NAMALWA (cell line): ENCODE data around the gene ATXN1.
"Not testable (repeated sequence)": the region's sequence is repeated elsewhere in the genome, so short reads cannot be mapped to it uniquely, and the experiment has no call there.

ENCODE experiments used
- DNase-seq: peaks from one replicate; pipeline ENCODE4 v3.0.0-alpha.2; 2015; ENCODE audit warnings: low spot score

The ATXN1 gene

GRCh38 chr6:16720861-16721260 lies 40.4 kb downstream of the ATXN1 start:
- DNase-seq = no peak

- DNase-seq = no peak
Observed at GRCh38 chr6:16719488-16719887, 41.8 kb downstream of the ATXN1 start.

- DNase-seq = no peak
Observed at GRCh38 chr6:16718356-16718755, 42.9 kb downstream of the ATXN1 start.

- DNase-seq = no peak
Observed at GRCh38 chr6:16717275-16717942, 43.9 kb downstream of the ATXN1 start.

- DNase-seq = no peak
Observed at GRCh38 chr6:16716321-16716858, 44.9 kb downstream of the ATXN1 start.

GRCh38 chr6:16713597-16713996 lies 47.7 kb downstream of the ATXN1 start:
- no peak for DNase-seq

GRCh38 chr6:16712931-16713484 lies 48.3 kb downstream of the ATXN1 start:
- DNase-seq = peak; percentile 71

- peak; percentile 53 for DNase-seq
Observed at GRCh38 chr6:16712255-16712930, 48.9 kb downstream of the ATXN1 start.

GRCh38 chr6:16711546-16712254 lies 49.6 kb downstream of the ATXN1 start:
- DNase-seq = peak; percentile 41

GRCh38 chr6:16706911-16707783 lies 54.1 kb downstream of the ATXN1 start:
- DNase-seq = peak; percentile 16

- not testable (repeated sequence) for DNase-seq
Observed at GRCh38 chr6:16706491-16706890, 54.8 kb downstream of the ATXN1 start.

- DNase-seq = no peak
Observed at GRCh38 chr6:16706029-16706428, 55.2 kb downstream of the ATXN1 start.

- DNase-seq = no peak
Observed at GRCh38 chr6:16705081-16705993, 55.9 kb downstream of the ATXN1 start.

GRCh38 chr6:16704401-16705045 lies 56.7 kb downstream of the ATXN1 start:
- DNase-seq = no peak

- not testable (repeated sequence) for DNase-seq
Observed at GRCh38 chr6:16702627-16703378, 58.5 kb downstream of the ATXN1 start.

GRCh38 chr6:16700916-16701234 lies 60.4 kb downstream of the ATXN1 start:
- no peak for DNase-seq

- DNase-seq = peak; percentile 21
Observed at GRCh38 chr6:16700202-16700915, 60.9 kb downstream of the ATXN1 start.

- DNase-seq = peak; percentile 26
Observed at GRCh38 chr6:16698997-16699868, 62.0 kb downstream of the ATXN1 start.
